Measurements from ENCODE around the gene MGLL.

GRCh38 chr3:127710155-127710941, 112.0 kb downstream of the MGLL start:
- TF ChIP-seq POLR2AphosphoS5 (IDR thresholded peaks at IDR 0.05; ENCODE audit: borderline replicate concordance, low read depth, low read length), result no peak
- no peak for TF ChIP-seq EZH2 (IDR thresholded peaks at IDR 0.05)
- TF ChIP-seq FOXP2 (optimal IDR thresholded peaks at IDR 0.05; ENCODE audit: control extremely low read depth, extremely low read length, insufficient read depth), result no peak

Measured in SK-N-MC (cell line).